Suppressor macrophage treated with lipopolysaccharide for 1 hour (primary cell): ENCODE data around the gene KMT5B.
A peak's percentile ranks its signal among the peaks of the same experiment; 100 is the strongest.

Experiments used
- DNase-seq, 3 donors: peaks; one replicate each; pipeline ENCODE4 v3.0.0-alpha.2; 2020 to 2022

Gene KMT5B

DNA sequence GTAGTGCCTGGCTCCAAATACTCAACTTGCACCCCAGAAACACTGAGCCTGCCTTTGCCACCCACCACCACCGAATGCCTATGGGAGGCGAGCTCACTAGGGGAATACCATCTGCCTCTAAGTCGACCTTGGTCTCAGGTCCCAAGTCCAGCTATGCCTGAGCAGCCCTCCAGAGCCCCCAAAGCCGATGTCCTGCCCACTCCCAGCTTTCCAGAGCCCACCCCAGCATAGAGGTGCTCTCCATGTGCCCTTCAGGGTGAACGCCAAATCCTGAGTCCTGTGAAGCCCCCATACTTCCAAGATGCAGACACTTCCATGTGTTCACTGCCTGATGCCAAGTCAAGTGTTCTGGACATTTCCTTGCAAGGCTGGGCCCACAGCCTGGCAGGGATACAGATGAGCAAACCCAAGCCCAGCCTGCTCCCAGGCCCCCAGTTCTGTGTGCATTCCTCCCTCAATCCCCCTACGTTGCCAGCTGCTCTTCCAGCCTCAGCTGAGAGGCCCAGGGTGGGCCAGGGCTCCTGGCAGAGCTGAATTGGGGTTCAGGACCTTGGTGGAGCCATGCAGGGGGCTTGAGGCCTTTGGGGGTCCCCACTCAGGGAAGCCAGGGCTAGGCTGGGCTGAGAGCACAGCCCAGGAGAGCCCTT lies 2.6 kb upstream of the KMT5B start:
- DNase-seq = no peak

DNA sequence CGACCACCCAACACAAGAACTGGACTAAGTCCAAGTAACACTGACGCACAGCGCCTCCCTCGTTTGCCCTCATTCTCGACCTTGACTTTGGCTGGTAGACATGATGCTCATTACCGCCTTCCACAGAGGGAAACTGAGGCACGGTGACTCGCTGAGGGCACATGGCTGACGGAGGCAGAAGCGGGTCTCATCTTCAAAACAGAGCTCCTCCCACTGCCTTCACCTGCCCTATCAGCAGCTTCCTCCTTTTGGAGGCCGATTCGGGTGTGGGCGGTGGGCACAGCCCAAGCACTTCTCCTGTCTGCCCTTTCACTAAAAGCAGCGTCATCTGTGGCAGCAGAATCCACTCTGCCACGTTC lies 2.0 kb upstream of the KMT5B start:
- DNase-seq = peak; percentile 64 to 77 (median 68)

DNA sequence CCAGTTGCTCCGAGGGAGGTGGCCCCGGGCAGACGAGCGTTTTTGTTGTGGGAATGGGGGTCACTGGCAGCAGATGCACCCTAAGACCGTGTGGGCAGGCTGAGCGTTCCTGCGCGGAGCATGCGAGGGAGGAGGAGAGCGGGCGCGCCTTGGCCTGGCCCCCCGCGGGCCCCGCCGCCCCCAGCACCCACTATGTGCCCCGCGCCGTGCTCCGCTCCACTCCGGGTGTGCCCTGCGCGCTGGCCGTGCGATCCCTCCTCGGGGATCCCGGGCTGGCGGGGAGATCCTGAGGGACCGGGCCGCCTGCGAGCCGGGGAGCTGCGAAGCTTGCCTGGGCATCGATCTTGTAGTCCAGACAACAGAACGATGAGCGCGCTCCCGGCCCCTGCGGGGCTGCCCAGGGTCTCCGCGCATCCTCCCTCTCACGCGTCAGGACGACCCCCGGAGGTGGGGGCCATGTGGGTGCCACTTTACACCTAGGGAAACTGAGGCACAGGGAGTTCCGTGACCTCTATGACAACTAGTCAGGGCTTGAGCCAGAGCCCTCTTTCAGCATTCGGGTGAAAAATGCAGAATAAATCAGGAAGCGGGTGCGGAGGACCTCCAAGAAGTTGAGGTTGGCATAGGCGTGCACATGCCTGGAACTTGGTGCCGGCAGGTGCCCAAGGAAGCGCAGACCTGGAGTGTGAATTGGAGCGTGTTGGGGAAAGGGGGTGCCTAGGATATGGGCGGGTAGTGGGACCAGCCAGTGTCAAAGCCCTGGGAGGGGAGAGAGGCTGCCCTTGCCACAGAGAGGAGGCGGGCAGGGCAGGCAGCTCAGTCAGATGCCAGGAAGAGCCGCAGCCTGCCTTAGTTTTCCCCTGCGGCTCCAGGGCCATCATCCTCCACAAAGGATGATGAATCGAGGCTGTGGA lies 1.3 kb upstream of the KMT5B start:
- no peak for DNase-seq

DNA sequence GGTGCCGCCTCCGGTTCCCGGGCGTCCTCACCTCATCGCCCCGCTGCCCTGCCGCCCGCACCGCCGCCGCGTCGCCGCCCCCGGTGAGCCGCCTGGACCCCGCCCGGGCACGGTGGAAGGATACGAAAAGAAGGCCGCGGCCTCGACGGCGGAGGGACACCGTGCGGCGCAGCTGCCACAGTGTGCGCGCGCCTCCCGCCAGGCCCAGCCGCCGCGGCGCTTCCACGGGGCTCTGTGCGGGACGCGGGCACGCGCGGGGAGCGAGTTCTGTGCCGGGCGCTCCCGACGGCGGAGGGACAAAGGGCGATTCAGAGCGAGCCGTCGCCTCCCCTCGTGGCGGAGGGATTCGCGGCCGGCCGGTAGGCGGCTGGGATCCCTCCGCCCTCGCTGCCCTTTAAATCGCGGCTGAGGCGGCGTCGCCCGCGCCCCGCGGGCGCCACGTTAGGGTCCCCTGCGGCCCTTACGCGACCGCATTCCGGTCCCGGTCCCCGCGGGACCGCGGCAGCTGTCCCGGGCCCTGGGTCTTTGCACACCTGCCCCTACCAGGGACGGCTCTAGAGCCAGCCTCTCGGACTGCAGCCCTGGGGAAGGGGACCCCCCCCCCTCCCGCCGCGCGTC lies 568 bp upstream of the KMT5B start:
- DNase-seq = peak; percentile 92 to 98 (median 96)

DNA sequence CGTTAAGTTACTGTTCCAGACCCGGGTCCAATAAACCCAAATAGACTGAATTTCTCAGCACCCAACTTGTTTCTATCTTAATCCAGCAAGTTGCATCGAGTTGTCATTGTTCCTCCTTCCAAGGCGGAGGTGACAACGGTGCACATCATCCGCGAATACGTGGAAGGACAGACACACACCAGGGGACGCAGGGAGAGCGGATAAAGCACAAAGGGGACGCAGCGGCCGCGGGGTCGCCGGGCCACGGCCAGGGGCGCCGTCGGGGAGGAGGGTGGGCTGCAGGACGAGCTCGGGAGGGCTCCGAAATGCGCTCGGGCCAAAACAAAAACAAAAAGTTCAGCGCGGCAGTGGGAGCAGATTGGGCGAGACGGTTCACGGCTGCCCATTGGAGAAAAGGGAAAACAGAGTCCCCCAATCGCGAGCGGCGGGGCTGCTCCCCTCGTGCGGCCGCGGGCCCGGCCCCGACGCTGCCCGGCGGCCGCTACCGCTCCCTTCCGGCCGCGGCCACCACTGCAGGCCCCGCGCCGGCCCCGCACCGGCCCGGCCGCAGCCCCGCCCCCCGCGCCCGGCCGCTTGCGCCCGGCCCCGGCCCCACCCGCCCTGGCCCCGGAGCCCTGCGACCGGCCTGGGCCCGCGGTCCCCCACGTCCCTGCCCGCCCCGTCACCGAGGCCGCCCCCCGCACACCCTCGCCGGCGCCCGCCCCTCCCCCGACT lies 518 bp downstream of the KMT5B start:
- DNase-seq = peak; percentile 87 to 94 (median 88)

DNA sequence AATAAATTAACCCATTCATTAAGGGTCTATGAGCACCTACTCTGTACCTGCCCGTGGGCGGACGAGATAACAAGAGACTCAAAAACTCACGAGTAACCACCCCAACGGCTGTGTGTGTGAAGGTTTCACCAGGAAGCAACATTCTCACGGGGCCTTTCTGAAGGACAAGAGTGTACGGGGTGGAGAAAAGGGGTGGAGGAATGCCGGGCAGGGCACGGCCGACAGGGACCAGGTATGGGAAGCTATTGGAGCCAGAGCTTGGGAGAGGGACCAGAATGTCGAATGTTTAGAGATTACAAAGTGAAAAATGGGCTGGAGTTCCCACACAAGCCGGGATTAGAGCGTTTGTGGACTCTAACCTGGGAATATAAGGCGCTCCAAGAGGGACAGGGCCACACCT lies 1.6 kb downstream of the KMT5B start:
- no peak for DNase-seq

DNA sequence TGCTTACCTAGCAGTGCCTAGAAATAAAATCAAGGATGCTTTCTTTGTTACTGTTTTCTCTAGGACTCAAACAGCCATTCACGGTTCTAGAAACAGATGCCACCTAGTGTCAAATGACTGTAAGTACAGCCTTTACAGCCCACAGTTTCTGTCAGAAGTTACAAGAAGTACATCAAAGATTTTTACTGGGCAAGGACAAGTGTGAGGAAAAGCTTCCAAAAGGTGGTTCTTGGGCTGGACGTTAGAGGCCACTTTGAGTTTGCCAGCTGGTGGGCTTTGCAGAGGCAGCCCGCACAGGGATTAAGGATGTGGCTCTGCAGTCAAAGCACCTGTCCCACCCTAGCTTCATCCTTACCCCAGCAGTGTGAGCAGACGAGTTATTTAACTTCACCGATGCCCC lies 6.9 kb downstream of the KMT5B start:
- DNase-seq = peak; percentile 60 to 80 (median 76)

DNA sequence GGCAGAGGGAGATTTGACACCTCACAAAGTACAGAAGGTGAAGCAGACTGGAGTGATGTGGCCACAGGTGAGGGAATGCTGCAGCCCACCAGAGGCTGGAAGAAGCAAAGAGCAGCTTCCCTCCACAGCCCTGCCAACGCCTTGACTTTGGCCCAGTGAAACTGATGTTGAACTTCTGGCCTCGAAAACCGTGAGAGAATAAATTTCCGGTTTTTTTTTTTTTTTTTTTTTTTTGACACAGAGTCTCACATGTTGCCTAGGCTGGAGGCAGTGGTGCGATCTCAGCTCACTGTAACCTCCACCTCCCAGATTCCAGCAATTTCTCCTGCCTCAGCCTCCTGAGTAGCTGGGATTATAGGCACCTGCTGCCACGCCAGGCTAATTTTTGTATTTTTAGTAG lies 8.7 kb downstream of the KMT5B start:
- DNase-seq = no peak

DNA sequence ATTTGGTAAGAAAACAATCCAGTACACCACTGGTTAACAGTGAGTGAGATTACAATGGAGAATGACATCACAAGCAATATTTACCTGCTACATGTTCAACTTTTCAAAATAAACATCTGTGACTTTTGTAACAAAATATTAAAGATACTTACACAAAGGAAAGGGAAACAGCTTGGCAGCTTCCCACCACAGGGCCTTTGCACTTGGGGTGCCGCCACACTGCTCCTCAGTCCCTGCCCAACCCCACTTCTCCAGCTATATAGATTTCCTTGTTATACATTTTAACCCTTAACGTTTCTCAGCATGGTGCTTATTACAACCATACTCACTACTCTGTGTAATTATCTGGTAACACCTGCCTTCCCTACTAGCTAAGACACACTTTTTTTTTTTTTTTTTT lies 10.9 kb downstream of the KMT5B start:
- no peak for DNase-seq

DNA sequence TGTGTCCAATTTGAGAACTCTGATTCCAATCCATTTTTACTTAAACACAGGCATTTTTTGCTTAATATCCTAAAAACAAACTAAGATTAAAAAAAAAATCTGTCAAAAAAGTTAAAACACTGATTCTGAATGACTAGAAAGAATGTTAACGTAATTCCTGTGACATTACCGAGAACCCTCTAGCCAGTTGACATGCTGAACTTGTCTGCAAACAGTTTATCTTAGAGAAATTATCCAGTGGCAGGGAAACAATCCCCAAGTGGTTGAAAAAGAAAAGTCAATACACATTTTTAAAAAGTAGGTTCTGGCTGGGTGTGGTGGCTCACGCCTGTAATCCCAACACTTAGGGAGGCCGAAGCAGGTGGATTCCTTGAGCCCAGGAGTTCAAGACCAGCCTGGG lies 11.6 kb downstream of the KMT5B start:
- no peak for DNase-seq

DNA sequence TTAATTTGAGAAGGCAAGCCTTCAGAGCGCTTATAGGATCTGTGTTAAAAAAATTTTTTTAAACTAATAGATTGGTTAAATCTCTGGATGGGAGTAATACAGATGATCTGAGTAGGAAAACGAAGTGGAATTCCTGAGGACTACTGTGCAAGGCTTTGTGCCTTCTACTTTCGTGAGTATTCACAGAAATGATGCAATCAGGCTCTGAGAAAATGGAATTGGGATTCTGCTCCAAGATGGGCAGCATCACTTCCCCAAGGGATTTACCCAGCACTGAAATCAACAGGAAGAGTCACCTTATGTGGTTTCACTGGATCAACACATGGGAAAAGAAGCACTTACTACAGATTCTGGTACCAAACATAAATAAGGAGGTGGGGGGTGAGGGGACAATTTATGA lies 12.5 kb downstream of the KMT5B start:
- peak in 2 of 3 donors; percentile 22 to 23 for DNase-seq

DNA sequence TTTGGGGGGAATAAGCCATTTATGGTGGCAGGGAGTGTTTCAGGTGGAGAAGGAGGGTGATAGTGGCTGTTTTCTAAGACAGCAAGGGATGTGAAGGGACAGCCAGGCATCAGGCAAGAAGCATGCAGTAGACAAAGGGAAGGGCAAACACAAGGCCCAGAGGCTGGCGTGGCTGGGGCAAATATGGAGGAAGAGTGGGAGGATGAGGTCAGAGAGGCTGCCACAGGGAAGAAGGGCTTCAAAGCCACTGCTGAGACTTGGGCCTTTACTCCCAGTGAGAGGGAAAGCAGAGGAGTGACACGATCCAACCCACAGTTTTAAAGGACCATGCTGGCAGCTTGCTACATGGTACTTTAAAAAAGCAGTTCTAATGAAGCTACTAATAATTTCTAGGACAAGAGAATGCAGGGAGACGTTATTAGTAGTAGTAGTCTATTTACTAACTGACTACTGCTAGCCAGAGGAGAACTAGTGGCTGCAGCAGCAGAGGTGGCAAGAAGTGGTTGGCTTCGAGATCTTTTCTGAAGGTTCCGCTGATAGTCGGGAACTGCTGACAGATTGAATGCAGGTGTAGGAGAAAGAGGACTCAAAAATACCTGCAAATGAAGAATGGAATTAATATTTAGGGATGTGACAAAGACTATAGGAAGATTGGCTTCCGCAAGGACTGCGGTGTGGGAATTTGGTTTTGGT lies 13.7 kb downstream of the KMT5B start:
- DNase-seq = peak; percentile 60 to 71 (median 63)

DNA sequence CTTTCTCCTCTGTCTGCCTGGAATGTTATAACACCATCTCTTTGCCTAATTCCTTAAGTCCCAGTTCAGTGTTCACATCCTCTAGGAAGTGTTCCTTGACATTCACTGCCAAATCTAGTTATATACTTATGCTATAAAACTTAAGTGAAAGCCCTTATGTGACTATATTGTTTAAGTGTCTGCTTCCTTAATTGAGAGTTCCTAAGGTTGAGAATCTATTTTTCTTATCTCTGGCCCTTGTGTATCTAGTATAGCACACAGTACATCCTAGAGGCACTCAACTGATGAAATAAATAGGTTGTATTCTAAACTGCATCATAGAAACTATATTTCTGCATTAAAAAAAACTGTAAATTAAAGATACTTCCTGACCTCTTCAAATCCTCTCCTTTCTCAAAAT lies 16.9 kb downstream of the KMT5B start:
- no peak for DNase-seq

DNA sequence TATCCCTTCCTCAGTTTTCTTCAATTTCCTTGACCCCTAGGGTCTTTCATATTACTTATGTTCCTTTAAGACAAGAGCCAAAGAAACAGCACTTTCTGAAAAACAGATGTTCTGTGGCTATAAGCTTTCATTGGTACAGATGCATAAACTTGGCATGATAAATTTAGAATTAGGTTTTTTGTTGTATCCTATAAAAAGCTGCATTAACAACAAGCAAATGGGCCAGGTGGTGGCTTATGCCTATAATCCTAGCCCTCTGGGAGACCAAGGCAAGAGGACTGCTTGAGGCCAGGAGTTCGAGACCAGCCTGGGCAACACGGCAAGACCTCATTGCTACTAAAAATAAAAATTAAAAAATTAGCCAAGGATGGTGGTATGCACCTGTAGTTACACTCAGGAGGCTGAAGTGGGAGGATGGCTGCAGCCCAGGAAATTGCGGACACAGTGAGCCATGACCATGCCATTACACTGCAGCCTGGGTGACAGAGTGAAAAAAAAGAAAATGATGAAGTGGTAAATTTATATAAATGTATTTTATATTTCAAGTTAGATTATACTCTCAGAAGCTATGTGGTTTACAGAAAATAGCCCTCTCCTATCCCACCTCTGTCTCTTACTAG lies 18.3 kb downstream of the KMT5B start:
- DNase-seq = no peak

DNA sequence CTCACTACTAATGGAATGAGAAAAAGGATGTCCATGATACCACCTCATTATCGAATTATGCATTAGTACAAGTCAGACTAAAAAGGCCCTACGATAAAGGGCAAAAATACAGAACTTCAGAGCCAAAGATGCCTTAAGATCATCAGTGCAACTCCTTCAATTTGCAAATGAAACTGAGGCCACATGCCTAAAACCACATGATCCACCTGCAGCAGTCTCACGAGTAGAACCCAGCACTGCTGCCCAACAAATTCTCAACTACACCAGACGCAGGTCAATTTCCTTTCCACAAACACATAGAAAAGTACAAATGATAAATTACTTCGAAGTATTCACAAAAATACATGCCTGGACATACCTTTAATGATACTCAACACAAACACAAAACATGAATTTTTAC lies 20.1 kb downstream of the KMT5B start:
- no peak for DNase-seq

DNA sequence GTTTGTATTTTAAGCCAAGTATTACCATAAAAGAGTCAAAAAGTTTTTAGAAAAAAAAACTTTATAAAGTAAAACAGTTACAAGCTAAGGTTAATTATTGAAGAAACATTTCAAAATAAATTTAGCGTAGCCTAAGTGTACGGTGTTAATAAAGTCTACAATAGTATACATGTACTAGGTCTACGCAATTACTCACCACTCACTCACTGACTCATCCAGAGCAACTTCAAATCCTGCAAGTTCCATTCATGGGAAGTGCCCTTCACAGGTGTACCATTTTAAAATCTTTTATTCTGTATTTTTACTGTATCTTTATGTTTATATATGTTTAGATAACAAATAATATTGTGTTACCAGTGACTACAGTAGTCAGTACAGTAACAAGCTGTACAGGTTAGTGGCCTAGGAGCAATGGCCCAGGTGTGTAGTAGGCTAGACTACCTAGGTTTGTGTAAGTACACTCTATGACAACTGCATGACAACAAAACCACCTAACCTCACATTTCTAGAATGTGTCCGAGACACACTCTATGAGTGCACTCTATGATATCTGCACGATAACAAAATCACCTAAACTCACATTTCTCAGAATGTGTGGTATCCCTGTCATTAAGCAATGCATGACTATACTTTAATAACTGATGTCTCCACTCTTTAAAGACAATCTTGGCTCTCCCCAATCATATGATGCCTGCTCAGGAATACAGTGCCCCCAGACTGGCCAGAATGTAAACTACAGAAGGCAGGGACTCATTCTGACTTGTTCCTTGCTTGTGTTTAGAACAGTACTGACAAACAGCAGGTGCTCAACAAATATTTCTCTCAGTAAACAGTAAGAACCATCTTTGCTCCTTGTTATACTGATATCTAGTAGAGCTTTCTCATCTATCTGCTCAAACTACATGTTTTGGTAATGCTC lies 21.2 kb downstream of the KMT5B start:
- DNase-seq = no peak

DNA sequence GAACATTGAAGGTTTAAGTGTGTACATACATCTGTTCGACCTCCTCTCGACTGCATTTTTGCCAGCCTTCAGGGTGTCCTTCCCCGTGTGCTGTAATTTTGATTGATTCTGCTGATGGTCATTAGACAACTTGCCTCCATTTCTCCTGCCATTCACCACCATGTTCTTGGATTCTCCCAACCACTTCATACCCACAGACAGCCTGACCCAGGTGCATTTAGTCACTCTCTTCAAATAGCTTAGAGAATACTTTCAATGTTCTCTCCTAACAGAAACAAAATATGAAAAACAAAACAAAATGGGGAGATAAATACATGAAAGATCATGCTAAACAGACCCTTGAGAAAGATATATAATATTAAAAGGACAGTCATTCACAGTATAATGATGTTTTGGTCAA lies 23.2 kb downstream of the KMT5B start:
- DNase-seq = no peak

DNA sequence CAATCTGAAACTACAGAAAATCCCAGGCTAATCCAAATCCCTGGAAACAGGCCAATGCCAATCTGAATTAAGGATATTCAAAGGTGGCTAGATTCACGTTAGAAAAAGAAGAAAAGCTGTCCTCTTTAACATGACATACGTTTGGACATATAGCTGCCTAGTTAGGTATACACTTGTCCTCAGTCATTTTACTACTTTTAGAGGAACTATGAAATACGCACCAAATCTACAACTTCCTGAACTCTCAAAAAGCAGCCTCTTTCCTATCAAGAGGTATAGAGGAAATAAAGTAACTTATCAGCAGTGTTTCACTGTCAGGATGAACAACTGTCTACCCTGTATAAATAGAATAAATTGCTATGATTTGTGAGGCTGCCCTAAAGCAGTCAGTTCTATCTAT lies 24.0 kb downstream of the KMT5B start:
- DNase-seq = peak in 1 of 3 donors; percentile 17

DNA sequence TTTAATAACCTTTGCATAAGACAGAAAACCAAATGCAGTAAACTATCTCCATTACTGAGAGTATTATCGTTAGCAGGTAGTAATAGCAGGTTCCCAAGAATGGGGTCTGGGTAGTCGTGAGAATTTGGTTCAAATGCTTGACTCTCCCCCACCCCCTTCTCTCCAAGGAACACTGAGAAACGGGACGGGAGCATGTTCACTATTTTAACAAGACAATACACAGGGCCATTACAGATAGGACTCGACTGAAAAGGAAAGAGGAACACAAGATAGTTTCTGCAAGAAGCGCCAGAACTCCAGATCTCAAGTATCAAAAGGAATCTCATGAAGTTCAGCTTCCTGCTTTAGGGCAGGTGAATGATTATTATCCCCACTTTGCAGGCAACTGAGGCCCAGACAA lies 27.0 kb downstream of the KMT5B start:
- DNase-seq = no peak

DNA sequence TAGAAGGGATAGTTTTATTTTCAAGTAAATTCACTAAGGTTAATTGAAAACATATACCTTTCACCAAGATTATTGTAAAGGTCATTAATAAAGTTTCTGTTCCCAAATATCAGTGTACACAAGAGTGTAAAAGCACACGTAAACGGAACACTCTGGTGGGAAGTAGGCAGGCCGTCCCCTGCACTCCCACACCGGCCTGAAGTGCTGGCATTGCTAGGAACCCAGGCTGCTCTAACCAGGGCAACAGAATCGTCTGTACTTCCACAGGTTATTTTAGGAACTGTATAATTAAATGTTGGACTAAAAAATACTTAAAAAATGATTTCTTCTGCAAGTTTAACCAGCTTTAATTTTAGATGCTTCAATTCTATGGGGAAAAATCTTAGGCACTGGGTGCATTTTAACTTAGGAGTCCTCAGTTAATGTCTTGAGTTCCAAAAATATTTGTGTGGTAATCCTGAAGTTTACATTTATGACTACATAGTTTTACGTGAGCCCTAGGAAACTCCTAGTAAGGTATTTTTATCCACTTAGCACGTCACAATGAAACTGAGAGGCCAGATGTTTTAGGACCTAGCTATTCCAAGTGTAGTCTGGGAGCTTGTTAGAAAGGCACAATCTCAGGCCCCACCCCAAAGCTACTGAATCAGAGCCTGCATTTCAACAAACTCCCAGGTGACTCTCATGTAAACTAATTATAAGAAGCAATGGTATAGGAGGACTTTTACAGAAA lies 31.2 kb downstream of the KMT5B start:
- no peak for DNase-seq
